Heart left ventricle (tissue), 16 donors: Measurements from ENCODE around the gene LRRC37A3. TPM values are rescaled to one million over a fixed set of nuclear protein-coding genes. Genes with fewer than 3 reads are reported as not detected.
"Not testable (repeated sequence)": the region's sequence is repeated elsewhere in the genome, so short reads cannot be mapped to it uniquely, and the experiment has no call there.

Experiments
- ATAC-seq, 4 donors: fragments of 200-7000 bp; cut with Tn5 transposase; one replicate each; pipeline ENCODE4 v1.9.1; 2020 to 2022; ENCODE audit warnings: moderate library complexity in 4 of 4, mild to moderate bottlenecking in 3 of 4, moderate number of reproducible peaks in 1 of 4
- DNase-seq, 5 donors: peaks; one replicate each; pipeline ENCODE4 v3.0.0-alpha.2; 2020
- H3K27ac ChIP-seq, 12 donors: fragments of 200-600 bp; sonication (generic) in 4 of 12; one replicate each; pipeline versions ENCODE4 v1.5.0 to v1.8.0; 2016 to 2022; ENCODE audit warnings: mild to moderate bottlenecking in 2 of 12
- H3K27me3 ChIP-seq, 9 donors: fragments of 200-600 bp; sonication (generic) in 2 of 9; one replicate each; pipeline versions ENCODE4 v1.5.1 to v1.8.0; 2016 to 2022; ENCODE audit warnings: mild to moderate bottlenecking in 3 of 9
- H3K36me3 ChIP-seq, 9 donors: fragments of 200-600 bp; sonication (generic) in 2 of 9; one replicate each; pipeline versions ENCODE4 v1.5.0 to v1.8.0; 2018 to 2022; ENCODE audit warnings: mild to moderate bottlenecking in 2 of 9
- H3K4me1 ChIP-seq, 12 donors: fragments of 200-600 bp; sonication (generic) in 4 of 12; one replicate each; pipeline versions ENCODE4 v1.5.0 to v1.8.0; 2016 to 2022; ENCODE audit warnings: mild to moderate bottlenecking in 3 of 12
- H3K4me3 ChIP-seq, 12 donors: fragments of 200-600 bp; sonication (generic) in 4 of 12; one replicate each; pipeline versions ENCODE4 v1.5.0 to v1.8.0; 2017 to 2022; ENCODE audit warnings: mild to moderate bottlenecking in 9 of 12, moderate library complexity in 4 of 12
- H3K9me3 ChIP-seq, 12 donors: fragments of 200-600 bp; sonication (generic) in 4 of 12; one replicate each; pipeline versions ENCODE4 v1.5.0 to v1.8.0; 2016 to 2022; ENCODE audit warnings: mild to moderate bottlenecking in 1 of 12
- POLR2A ChIP-seq, 2 donors: fragments of 450-650 bp; IDR thresholded peaks; one replicate each; pipeline ENCODE4 v1.6.1; 2017; ENCODE audit warnings: antibody characterized with exemption in 2 of 2, mild to moderate bottlenecking in 2 of 2, moderate library complexity in 2 of 2
- WGBS, 4 donors: extraction: QIAGEN DNeasy Blood & Tissue Kit in 2 of 4; methylation state at CpG; one replicate each; pipeline versions ENCODE4 v1.1.5 to v1.1.7; 2013 to 2018; 5-methylcytosine and 5-hydroxymethylcytosine counted together
- intact Hi-C, 10 donors: fragments of 100-400 bp; cut with DNase I; formaldehyde crosslinking; loops; one replicate each; pipeline versions ENCODE4 v1.11.1 to v1.14.2; 2022
- polyA plus RNA-seq, 2 donors: library from polyadenylated mRNA; stranded (reverse); fragments of 200-250 nt; gene quantifications; one replicate each; pipeline ENCODE4 v1.2.3, GENCODE V29; 2013
- total RNA-seq, 9 donors: library from RNA; depleted of rRNA in 2 of 9; stranded (reverse); fragments of >200 nt in 2 of 9; fragmentation: NEBNext Ultra II Directional in 3 of 9; extraction: Animal tissue kit (Norgen Biotek cat#: 25700) in 3 of 9; gene quantifications; one replicate each; pipeline versions ENCODE4 v1.1.0 to v1.2.4, GENCODE V29; 2016 to 2023
- TF ChIP-seq, protein P1 (sequence below), 12 donors: fragments of 200-600 bp; sonication (generic) in 4 of 12; IDR thresholded peaks; one replicate each; pipeline versions ENCODE4 v1.5.0 to v1.8.0; 2018 to 2022; ENCODE audit warnings: antibody characterized with exemption in 12 of 12, mild to moderate bottlenecking in 5 of 12
- donor health status: ischemic (EF 13 %, LVEDD 7.1; RV severe dilation, severe dysfunction).
- donor health status: healthy with polysubstance abuse.
- donor health status: DM: no; HTN: yes; CAD: no.
- donor health status: DM: no; HTN: no; CAD: no.
- donor health status: ischemic (EF 25% LVEDD 6.9; RV normal size, moderate dysfunction).
- donor health status: ischemic (EF 25% LVEDD 5.7; RV mildly dilated, moderate dysfunction).
- donor health status: healthy.
- donor health status: DM: yes; HTN: yes; CAD: no.
- donor health status: ischemic (EF 35%, LVEDD 5.7; RV mildly dilated, moderate dysfunction).
- donor health status: nonischemic (EF 11% LVEDD 7.7; RV severe dilation, severe dysfunction).
- donor health status: DM: yes; HTN: yes; CAD: no.
- donor health status: PGD.
- donor health status: ischemic (EF 29% LVEDD 5.4; RV normal size, mild dysfunction).
- donor health status: nonischemic (EF 23%, LVEDD 6.1; RV moderate dilation, normal function).

Gene LRRC37A3
- total and polyA plus RNA-seq, 11 donors, result 0.69 to 7.4 (median 2.5) TPM

- Histone ChIP-seq H3K9me3 (no peaks in the 10 kb centered on the region), H3K4me1 (peaks cover 0 to 3% (median 0%) of the 10 kb centered on the region in 12 donors), H3K36me3 (no peaks in the 10 kb centered on the region), H3K4me3 (no peak overlapping the region), H3K27me3 (no peaks in the 10 kb centered on the region), H3K27ac (no peak overlapping the region)
- DNase-seq (no peak), ATAC-seq (no peak)
- intact Hi-C loops, result loop anchor here in 1 of 10 donors (10.0 kb wide), 1 partner anchor 257 kb away; no protein-coding TSS in a partner anchor
- TF ChIP-seq POLR2A (IDR thresholded peaks at IDR 0.05), result no peak
- TF ChIP-seq, protein P1, sequence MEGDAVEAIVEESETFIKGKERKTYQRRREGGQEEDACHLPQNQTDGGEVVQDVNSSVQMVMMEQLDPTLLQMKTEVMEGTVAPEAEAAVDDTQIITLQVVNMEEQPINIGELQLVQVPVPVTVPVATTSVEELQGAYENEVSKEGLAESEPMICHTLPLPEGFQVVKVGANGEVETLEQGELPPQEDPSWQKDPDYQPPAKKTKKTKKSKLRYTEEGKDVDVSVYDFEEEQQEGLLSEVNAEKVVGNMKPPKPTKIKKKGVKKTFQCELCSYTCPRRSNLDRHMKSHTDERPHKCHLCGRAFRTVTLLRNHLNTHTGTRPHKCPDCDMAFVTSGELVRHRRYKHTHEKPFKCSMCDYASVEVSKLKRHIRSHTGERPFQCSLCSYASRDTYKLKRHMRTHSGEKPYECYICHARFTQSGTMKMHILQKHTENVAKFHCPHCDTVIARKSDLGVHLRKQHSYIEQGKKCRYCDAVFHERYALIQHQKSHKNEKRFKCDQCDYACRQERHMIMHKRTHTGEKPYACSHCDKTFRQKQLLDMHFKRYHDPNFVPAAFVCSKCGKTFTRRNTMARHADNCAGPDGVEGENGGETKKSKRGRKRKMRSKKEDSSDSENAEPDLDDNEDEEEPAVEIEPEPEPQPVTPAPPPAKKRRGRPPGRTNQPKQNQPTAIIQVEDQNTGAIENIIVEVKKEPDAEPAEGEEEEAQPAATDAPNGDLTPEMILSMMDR (IDR thresholded peaks at IDR 0.05), result no peak
Observed at GRCh38 chr17:64938290-64938689, 19.0 kb upstream of the LRRC37A3 start.

DNA sequence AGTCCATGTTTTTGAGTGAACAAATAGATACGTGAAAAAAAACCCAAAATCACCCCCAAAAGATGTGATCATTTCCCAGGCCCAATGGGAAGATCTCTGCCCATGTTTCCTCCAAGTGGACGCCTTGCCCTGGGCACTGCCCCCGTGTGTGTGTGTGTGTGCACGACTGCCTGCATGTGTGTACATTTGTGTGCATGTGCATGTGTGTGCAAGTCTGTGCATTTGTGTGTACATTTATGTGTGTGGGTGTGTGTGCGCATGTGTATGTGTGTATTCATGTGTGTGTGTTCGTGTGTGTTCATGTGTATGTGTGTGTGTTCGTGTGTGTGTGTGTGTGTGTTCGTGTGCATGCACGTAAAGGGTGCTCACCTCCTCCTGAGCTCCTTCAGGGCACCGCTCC is 16.8 kb upstream of the LRRC37A3 start:
- ATAC-seq (no peak), DNase-seq (no peak)
- TF ChIP-seq POLR2A (IDR thresholded peaks at IDR 0.05), result no peak
- TF ChIP-seq, protein P1 (IDR thresholded peaks at IDR 0.05), result no peak
- Histone ChIP-seq H3K27ac (no peak overlapping the region), H3K36me3 (no peaks in the 10 kb centered on the region), H3K4me3 (no peak overlapping the region), H3K4me1 (peaks cover 0 to 3% (median 0%) of the 10 kb centered on the region in 12 donors), H3K27me3 (no peaks in the 10 kb centered on the region), H3K9me3 (no peaks in the 10 kb centered on the region)
- intact Hi-C loops, result loop anchor here in 1 of 10 donors (10.0 kb wide), 1 partner anchor 259 kb away; no protein-coding TSS in a partner anchor
- WGBS, 4 donors, result 90 to 96% (median 94%) methylated on average over 9 to 10 of the region's 10 CpGs

GRCh38 chr17:64934284-64934778 is 15.1 kb upstream of the LRRC37A3 start:
- intact Hi-C loops, result loop anchor here in 1 of 10 donors (10.0 kb wide), 1 partner anchor 260 kb away; no protein-coding TSS in a partner anchor
- not testable (repeated sequence) for H3K4me3 ChIP-seq, ATAC-seq, H3K36me3 ChIP-seq, DNase-seq, H3K9me3 ChIP-seq, H3K27me3 ChIP-seq, H3K4me1 ChIP-seq, H3K27ac ChIP-seq
- WGBS, 4 donors, result 85 to 97% (median 94%) methylated on average over 4 to 6 of the region's 6 CpGs

GRCh38 chr17:64932850-64933249 is 13.6 kb upstream of the LRRC37A3 start:
- WGBS, 4 donors, result 83 to 93% (median 85%) methylated on average over 3 of the region's 3 CpGs
- H3K27me3 ChIP-seq, H3K36me3 ChIP-seq, H3K9me3 ChIP-seq, ATAC-seq, H3K27ac ChIP-seq, H3K4me3 ChIP-seq, DNase-seq, H3K4me1 ChIP-seq: not testable (repeated sequence)
- intact Hi-C loops, result loop anchor here in 1 of 10 donors (10.0 kb wide), 1 partner anchor 262 kb away; no protein-coding TSS in a partner anchor

- intact Hi-C loops, result loop anchor here in 1 of 10 donors (10.0 kb wide), 1 partner anchor 264 kb away; no protein-coding TSS in a partner anchor
- 65 to 79% (median 76%) methylated on average over 7 of the region's 7 CpGs for WGBS, 4 donors
- H3K4me1 ChIP-seq, H3K27ac ChIP-seq, H3K9me3 ChIP-seq, H3K27me3 ChIP-seq, H3K4me3 ChIP-seq, ATAC-seq, H3K36me3 ChIP-seq, DNase-seq: not testable (repeated sequence)
Observed at GRCh38 chr17:64930374-64930773, 11.1 kb upstream of the LRRC37A3 start.

- 91 to 99% (median 93%) methylated on average over 5 to 6 of the region's 6 CpGs for WGBS, 4 donors
- not testable (repeated sequence) for H3K27ac ChIP-seq, H3K4me3 ChIP-seq, DNase-seq, H3K27me3 ChIP-seq, ATAC-seq, H3K4me1 ChIP-seq, H3K36me3 ChIP-seq, H3K9me3 ChIP-seq
- intact Hi-C loops, result loop anchor here in 2 of 10 donors (5.0 to 10.0 kb wide), 3 partner anchors 33 to 268 kb away; no protein-coding TSS in a partner anchor
Observed at GRCh38 chr17:64929419-64930209, 10.3 kb upstream of the LRRC37A3 start.

DNA sequence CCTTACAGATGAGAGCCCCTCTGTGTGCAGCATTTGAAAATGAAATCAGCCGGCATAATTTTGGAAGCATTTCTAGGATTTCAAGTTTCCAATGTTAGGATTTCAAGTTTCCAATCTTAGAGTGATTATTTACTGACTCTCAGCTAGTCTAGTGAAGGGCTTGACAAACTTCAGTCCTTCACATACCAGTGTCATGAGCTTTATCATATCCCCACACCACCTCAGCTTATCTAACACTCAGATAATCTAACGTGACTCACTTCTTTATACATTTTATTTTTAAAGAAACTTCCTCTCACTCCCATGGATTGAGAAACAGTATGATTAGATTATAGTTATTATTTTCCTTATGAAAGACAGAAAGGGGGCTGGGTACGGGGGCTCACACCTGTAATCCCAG is 9.4 kb upstream of the LRRC37A3 start:
- 63 to 81% (median 71%) methylated on average over 3 of the region's 3 CpGs for WGBS, 4 donors

More for the DNA sequence above, 9.4 kb upstream of the LRRC37A3 start:
- not testable (repeated sequence) for H3K4me3 ChIP-seq, DNase-seq, H3K27me3 ChIP-seq, H3K9me3 ChIP-seq, H3K27ac ChIP-seq, H3K36me3 ChIP-seq, ATAC-seq, H3K4me1 ChIP-seq
- intact Hi-C loops, result loop anchor here in 2 of 10 donors (5.0 kb wide), 2 partner anchors 34 to 269 kb away; no protein-coding TSS in a partner anchor
